Measurements from ENCODE around the gene FHAD1. TPM values are rescaled to one million over a fixed set of nuclear protein-coding genes. Genes with fewer than 3 reads are reported as not detected.
"Not testable (repeated sequence)": the region's sequence is repeated elsewhere in the genome, so short reads cannot be mapped to it uniquely, and the experiment has no call there.

The FHAD1 gene
- total and polyA plus RNA-seq, 5 experiments from 2014 or later, result not detected

- no peaks in the 10 kb centered on the region for H3K9me3 Mint-ChIP-seq
- peaks cover 0 to 38% (median 13%) of the 10 kb centered on the region in 4 donors for H3K4me1 Mint-ChIP-seq
- H3K27ac Mint-ChIP-seq, result peak overlapping the region in 2 of 10 donors; percentile 53 to 89
- H3K27me3 Mint-ChIP-seq, result no peaks in the 10 kb centered on the region
- peaks cover 0 to 33% (median 7%) of the 10 kb centered on the region in 3 donors for H3K36me3 Mint-ChIP-seq
- no peak for ATAC-seq
- no peak for DNase-seq
- POLR2A ChIA-PET, result no interaction called here
- H3K4me3 Mint-ChIP-seq, result no peak overlapping the region
These were observed 178.5 kb downstream of the FHAD1 start for GRCh38 chr1:15425521-15425920.

- Mint-ChIP-seq H3K9me3 (no peaks in the 10 kb centered on the region), H3K4me3 (no peak overlapping the region), H3K27ac (peak overlapping the region in 8 of 10 donors; percentile 9 to 91 (median 81)), H3K27me3 (no peaks in the 10 kb centered on the region), H3K36me3 (peaks cover 0 to 33% (median 4%) of the 10 kb centered on the region in 3 donors), H3K4me1 (peaks cover 0 to 35% (median 11%) of the 10 kb centered on the region in 4 donors)
- POLR2A ChIA-PET, result no interaction called here
- no peak for ATAC-seq
- DNase-seq, result no peak
These were observed 178.9 kb downstream of the FHAD1 start for GRCh38 chr1:15425958-15426357.

GRCh38 chr1:15426492-15427279 lies 179.7 kb downstream of the FHAD1 start:
- peak overlapping the region in 8 of 10 donors; percentile 39 to 91 (median 69) for H3K27ac Mint-ChIP-seq
- peaks cover 0 to 31% (median 10%) of the 10 kb centered on the region in 4 donors for H3K4me1 Mint-ChIP-seq
- no peak for ATAC-seq
- H3K27me3 Mint-ChIP-seq, result no peaks in the 10 kb centered on the region
- POLR2A ChIA-PET, result no interaction called here
- H3K4me3 Mint-ChIP-seq, result peak overlapping the region in 1 of 10 donors; percentile 48
- no peaks in the 10 kb centered on the region for H3K9me3 Mint-ChIP-seq
- H3K36me3 Mint-ChIP-seq, result peaks cover 0 to 33% (median 3%) of the 10 kb centered on the region in 3 donors
- no peak for DNase-seq

GRCh38 chr1:15427280-15427666 lies 180.2 kb downstream of the FHAD1 start:
- H3K9me3 Mint-ChIP-seq, result no peaks in the 10 kb centered on the region
- DNase-seq, result no peak
- no peak for ATAC-seq
- peak overlapping the region in 3 of 10 donors; percentile 65 to 93 (median 84) for H3K27ac Mint-ChIP-seq
- POLR2A ChIA-PET, result no interaction called here
- peaks cover 0 to 33% (median 3%) of the 10 kb centered on the region in 3 donors for H3K36me3 Mint-ChIP-seq
- H3K27me3 Mint-ChIP-seq, result no peaks in the 10 kb centered on the region
- peak overlapping the region in 1 of 10 donors; percentile 48 for H3K4me3 Mint-ChIP-seq
- peaks cover 0 to 29% (median 9%) of the 10 kb centered on the region in 4 donors for H3K4me1 Mint-ChIP-seq

- peaks cover 0 to 33% (median 3%) of the 10 kb centered on the region in 3 donors for H3K36me3 Mint-ChIP-seq
- H3K9me3 Mint-ChIP-seq, H3K27me3 Mint-ChIP-seq, POLR2A ChIA-PET, DNase-seq, ATAC-seq: not testable (repeated sequence)
- peak overlapping the region in 1 of 10 donors; percentile 93 for H3K27ac Mint-ChIP-seq
- H3K4me3 Mint-ChIP-seq, result peak overlapping the region in 1 of 10 donors; percentile 2
- peaks cover 0 to 28% (median 9%) of the 10 kb centered on the region in 4 donors for H3K4me1 Mint-ChIP-seq
These were observed 181.2 kb downstream of the FHAD1 start for GRCh38 chr1:15428252-15428651.

- POLR2A ChIA-PET, result no interaction called here
- H3K4me1 Mint-ChIP-seq, result peaks cover 0 to 21% (median 9%) of the 10 kb centered on the region in 4 donors
- peak overlapping the region in 1 of 10 donors; percentile 43 for H3K27ac Mint-ChIP-seq
- no peak for DNase-seq
- H3K27me3 Mint-ChIP-seq, result no peaks in the 10 kb centered on the region
- no peak overlapping the region for H3K4me3 Mint-ChIP-seq
- no peak for ATAC-seq
- H3K9me3 Mint-ChIP-seq, result no peaks in the 10 kb centered on the region
- H3K36me3 Mint-ChIP-seq, result peaks cover 0 to 33% (median 3%) of the 10 kb centered on the region in 3 donors
These were observed 181.9 kb downstream of the FHAD1 start for GRCh38 chr1:15428815-15429435.

- peaks cover 0 to 15% (median 5%) of the 10 kb centered on the region in 4 donors for H3K4me1 Mint-ChIP-seq
- DNase-seq, result no peak
- POLR2A ChIA-PET, result no interaction called here
- no peaks in the 10 kb centered on the region for H3K27me3 Mint-ChIP-seq
- H3K36me3 Mint-ChIP-seq, result peaks cover 0 to 30% (median 3%) of the 10 kb centered on the region in 3 donors
- H3K9me3 Mint-ChIP-seq, result no peaks in the 10 kb centered on the region
- H3K27ac Mint-ChIP-seq, result peak overlapping the region in 1 of 10 donors; percentile 65
- ATAC-seq, result no peak
- no peak overlapping the region for H3K4me3 Mint-ChIP-seq
These were observed 182.7 kb downstream of the FHAD1 start for GRCh38 chr1:15429701-15430149.

- POLR2A ChIA-PET, result interaction anchor here (1.0 kb wide), 1 partner anchor 108 kb away, joined by 5 read pairs; no protein-coding TSS in a partner anchor
- H3K4me3 Mint-ChIP-seq, result no peak overlapping the region
- peak; percentile 61 to 73 for ATAC-seq
- peak; percentile 51 to 84 (median 69) for DNase-seq
- H3K36me3 Mint-ChIP-seq, result peaks cover 0 to 21% (median 3%) of the 10 kb centered on the region in 3 donors
- H3K27me3 Mint-ChIP-seq, result no peaks in the 10 kb centered on the region
- H3K27ac Mint-ChIP-seq, result no peak overlapping the region
- H3K4me1 Mint-ChIP-seq, result peaks cover 0 to 18% (median 5%) of the 10 kb centered on the region in 4 donors
- no peaks in the 10 kb centered on the region for H3K9me3 Mint-ChIP-seq
These were observed 184.0 kb downstream of the FHAD1 start for GRCh38 chr1:15430787-15431570.

- POLR2A ChIA-PET, result interaction anchor here (0.6 to 1.0 kb wide), 2 partner anchors 28 to 108 kb away, joined by 5 read pairs; no protein-coding TSS in a partner anchor
- peaks cover 0 to 12% (median 1%) of the 10 kb centered on the region in 4 donors for H3K4me1 Mint-ChIP-seq
- ATAC-seq (no peak), DNase-seq (no peak)
- no peak overlapping the region for H3K4me3 Mint-ChIP-seq
- H3K36me3 Mint-ChIP-seq, result peaks cover 0 to 16% (median 0%) of the 10 kb centered on the region in 3 donors
- H3K27ac Mint-ChIP-seq, result no peak overlapping the region
- H3K9me3 Mint-ChIP-seq, result no peaks in the 10 kb centered on the region
- H3K27me3 Mint-ChIP-seq, result no peaks in the 10 kb centered on the region
These were observed 184.5 kb downstream of the FHAD1 start for GRCh38 chr1:15431571-15431948.

- peaks cover 0 to 10% (median 1%) of the 10 kb centered on the region in 4 donors for H3K4me1 Mint-ChIP-seq
- no peak overlapping the region for H3K4me3 Mint-ChIP-seq
- H3K27me3 Mint-ChIP-seq, result no peaks in the 10 kb centered on the region
- no peaks in the 10 kb centered on the region for H3K9me3 Mint-ChIP-seq
- POLR2A ChIA-PET, result no interaction called here
- ATAC-seq, result no peak
- no peak overlapping the region for H3K27ac Mint-ChIP-seq
- DNase-seq, result no peak
- peaks cover 0 to 11% (median 0%) of the 10 kb centered on the region in 3 donors for H3K36me3 Mint-ChIP-seq
These were observed 185.3 kb downstream of the FHAD1 start for GRCh38 chr1:15432324-15432723.

GRCh38 chr1:15433471-15433870 lies 186.4 kb downstream of the FHAD1 start:
- peaks cover 0 to 7% (median 1%) of the 10 kb centered on the region in 4 donors for H3K4me1 Mint-ChIP-seq
- ATAC-seq, result no peak
- H3K27me3 Mint-ChIP-seq, result no peaks in the 10 kb centered on the region
- DNase-seq, result no peak
- POLR2A ChIA-PET, result no interaction called here
- H3K9me3 Mint-ChIP-seq, result no peaks in the 10 kb centered on the region
- no peak overlapping the region for H3K4me3 Mint-ChIP-seq
- no peak overlapping the region for H3K27ac Mint-ChIP-seq
- peaks cover 0 to 4% (median 0%) of the 10 kb centered on the region in 3 donors for H3K36me3 Mint-ChIP-seq

- H3K4me3 Mint-ChIP-seq, H3K4me1 Mint-ChIP-seq, POLR2A ChIA-PET, ATAC-seq, H3K36me3 Mint-ChIP-seq, H3K9me3 Mint-ChIP-seq, DNase-seq, H3K27me3 Mint-ChIP-seq: not testable (repeated sequence)
- H3K27ac Mint-ChIP-seq, result peak overlapping the region in 1 of 10 donors; percentile 25
These were observed 187.7 kb downstream of the FHAD1 start for GRCh38 chr1:15434739-15435138.
